VCaP (cell line): ENCODE data around the gene MYBBP1A.
"Not testable (repeated sequence)": the region's sequence is repeated elsewhere in the genome, so short reads cannot be mapped to it uniquely, and the experiment has no call there.

Source experiments
- H3K27ac ChIP-seq: fragments of 450-650 bp; 2 replicates; pipeline ENCODE4 v1.5.1; 2017
- TF ChIP-seq, protein P1 (sequence below): fragments of 450-650 bp; conservative IDR thresholded peaks from 2 replicates; pipeline ENCODE4 v1.5.1; 2017; ENCODE audit warnings: mild to moderate bottlenecking, moderate library complexity

The MYBBP1A gene

GRCh38 chr17:4598776-4599504, 43.8 kb upstream of the MYBBP1A start:
- TF ChIP-seq, protein P1, sequence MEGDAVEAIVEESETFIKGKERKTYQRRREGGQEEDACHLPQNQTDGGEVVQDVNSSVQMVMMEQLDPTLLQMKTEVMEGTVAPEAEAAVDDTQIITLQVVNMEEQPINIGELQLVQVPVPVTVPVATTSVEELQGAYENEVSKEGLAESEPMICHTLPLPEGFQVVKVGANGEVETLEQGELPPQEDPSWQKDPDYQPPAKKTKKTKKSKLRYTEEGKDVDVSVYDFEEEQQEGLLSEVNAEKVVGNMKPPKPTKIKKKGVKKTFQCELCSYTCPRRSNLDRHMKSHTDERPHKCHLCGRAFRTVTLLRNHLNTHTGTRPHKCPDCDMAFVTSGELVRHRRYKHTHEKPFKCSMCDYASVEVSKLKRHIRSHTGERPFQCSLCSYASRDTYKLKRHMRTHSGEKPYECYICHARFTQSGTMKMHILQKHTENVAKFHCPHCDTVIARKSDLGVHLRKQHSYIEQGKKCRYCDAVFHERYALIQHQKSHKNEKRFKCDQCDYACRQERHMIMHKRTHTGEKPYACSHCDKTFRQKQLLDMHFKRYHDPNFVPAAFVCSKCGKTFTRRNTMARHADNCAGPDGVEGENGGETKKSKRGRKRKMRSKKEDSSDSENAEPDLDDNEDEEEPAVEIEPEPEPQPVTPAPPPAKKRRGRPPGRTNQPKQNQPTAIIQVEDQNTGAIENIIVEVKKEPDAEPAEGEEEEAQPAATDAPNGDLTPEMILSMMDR, result no peak
- H3K27ac ChIP-seq, result no peak overlapping the region

- H3K27ac ChIP-seq, result no peak overlapping the region
- TF ChIP-seq, protein P1, result no peak
Observed at GRCh38 chr17:4597975-4598374, 42.8 kb upstream of the MYBBP1A start.

DNA sequence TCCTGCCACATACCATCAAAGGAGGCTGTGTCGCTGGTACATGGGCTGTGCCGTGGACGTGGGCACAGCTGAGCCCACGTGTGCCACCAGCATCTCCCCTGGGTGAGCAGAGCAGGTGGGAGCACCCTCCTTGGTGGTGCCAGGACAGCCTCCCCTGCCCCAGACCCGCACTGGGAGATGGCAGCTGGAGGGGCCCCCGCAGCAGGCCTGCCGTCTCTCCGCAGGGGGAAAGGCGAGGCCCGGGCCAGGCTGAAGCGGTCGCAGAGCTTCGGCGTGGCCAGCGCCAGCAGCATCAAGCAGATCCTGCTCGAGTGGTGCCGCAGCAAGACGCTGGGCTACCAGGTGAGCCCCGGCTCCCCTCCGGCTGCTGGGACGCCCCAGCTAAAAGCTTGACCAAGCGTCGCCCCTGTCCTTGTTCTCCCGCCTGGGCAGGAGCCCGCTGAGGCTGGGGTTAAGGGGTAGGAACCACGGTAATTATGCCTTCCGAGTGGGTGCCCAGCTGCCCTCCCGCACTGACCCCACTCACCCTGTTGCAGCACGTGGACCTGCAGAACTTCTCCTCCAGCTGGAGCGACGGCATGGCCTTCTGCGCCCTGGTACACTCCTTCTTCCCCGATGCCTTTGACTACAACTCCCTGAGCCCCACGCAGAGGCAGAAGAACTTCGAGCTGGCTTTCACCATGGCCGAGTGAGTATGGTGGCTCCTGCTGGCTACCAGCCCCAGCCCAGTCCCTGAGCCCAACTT, 41.6 kb upstream of the MYBBP1A start:
- TF ChIP-seq, protein P1, result no peak
- H3K27ac ChIP-seq, result no peak overlapping the region

- H3K27ac ChIP-seq, result not testable (repeated sequence)
Observed at GRCh38 chr17:4595685-4596342, 40.6 kb upstream of the MYBBP1A start.

GRCh38 chr17:4594931-4595684, 39.9 kb upstream of the MYBBP1A start:
- no peak overlapping the region for H3K27ac ChIP-seq
- TF ChIP-seq, protein P1, result no peak

- TF ChIP-seq, protein P1, result no peak
Observed at GRCh38 chr17:4594406-4594805, 39.2 kb upstream of the MYBBP1A start.

GRCh38 chr17:4593021-4593421, 37.8 kb upstream of the MYBBP1A start:
- H3K27ac ChIP-seq, result no peak overlapping the region
- TF ChIP-seq, protein P1, result no peak

More at GRCh38 chr17:4594406-4594805, 39.2 kb upstream of the MYBBP1A start:
- H3K27ac ChIP-seq, result no peak overlapping the region
